ENCODE measurements around the gene ARPC1A. TPM values are rescaled to one million over a fixed set of nuclear protein-coding genes. Genes with fewer than 3 reads are reported as not detected.
A peak's percentile ranks its signal among the peaks of the same experiment; 100 is the strongest.
"Not testable (repeated sequence)": the region's sequence is repeated elsewhere in the genome, so short reads cannot be mapped to it uniquely, and the experiment has no call there.

Gene ARPC1A
- total and polyA plus RNA-seq, 2 donors from 2014 or later: 117 to 119 TPM

DNA sequence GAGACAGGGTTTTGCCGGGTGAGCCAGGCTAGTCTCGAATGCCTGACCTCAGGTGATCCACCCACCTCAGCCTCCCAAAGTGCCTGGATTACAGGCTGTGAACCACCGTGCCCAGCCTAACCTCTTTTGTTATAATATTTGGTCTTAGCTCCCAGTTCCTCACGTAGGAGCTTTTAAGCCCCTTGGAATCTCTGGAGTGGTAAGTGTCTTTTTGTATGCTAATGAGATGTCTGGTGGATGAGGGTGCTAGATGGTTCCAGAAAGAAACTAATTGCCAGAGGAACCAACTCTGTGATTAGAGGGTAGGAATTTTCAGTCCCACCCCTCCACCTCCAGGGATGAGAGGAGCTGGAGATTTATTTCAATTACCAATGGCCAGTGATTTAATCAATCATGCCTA is 5.3 kb upstream of the ARPC1A start:
- TF ChIP-seq, protein P1, sequence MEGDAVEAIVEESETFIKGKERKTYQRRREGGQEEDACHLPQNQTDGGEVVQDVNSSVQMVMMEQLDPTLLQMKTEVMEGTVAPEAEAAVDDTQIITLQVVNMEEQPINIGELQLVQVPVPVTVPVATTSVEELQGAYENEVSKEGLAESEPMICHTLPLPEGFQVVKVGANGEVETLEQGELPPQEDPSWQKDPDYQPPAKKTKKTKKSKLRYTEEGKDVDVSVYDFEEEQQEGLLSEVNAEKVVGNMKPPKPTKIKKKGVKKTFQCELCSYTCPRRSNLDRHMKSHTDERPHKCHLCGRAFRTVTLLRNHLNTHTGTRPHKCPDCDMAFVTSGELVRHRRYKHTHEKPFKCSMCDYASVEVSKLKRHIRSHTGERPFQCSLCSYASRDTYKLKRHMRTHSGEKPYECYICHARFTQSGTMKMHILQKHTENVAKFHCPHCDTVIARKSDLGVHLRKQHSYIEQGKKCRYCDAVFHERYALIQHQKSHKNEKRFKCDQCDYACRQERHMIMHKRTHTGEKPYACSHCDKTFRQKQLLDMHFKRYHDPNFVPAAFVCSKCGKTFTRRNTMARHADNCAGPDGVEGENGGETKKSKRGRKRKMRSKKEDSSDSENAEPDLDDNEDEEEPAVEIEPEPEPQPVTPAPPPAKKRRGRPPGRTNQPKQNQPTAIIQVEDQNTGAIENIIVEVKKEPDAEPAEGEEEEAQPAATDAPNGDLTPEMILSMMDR (IDR thresholded peaks at IDR 0.05; ENCODE audit: borderline replicate concordance, extremely low read depth, insufficient read depth): no peak
- Histone ChIP-seq H3K4me3 (ENCODE audit: low read length in 3 of 3) (no peak overlapping the region), H3K36me3 (ENCODE audit: control insufficient read depth in 2 of 3, insufficient read depth in 3 of 3, low read length in 3 of 3) (no peaks in the 10 kb centered on the region), H3K27me3 (ENCODE audit: control insufficient read depth, insufficient read depth, low read length) (no peaks in the 10 kb centered on the region), H3K27ac (ENCODE audit: low read depth in 2 of 2, low read length in 2 of 2) (no peak overlapping the region), H3K4me1 (ENCODE audit: control insufficient read depth in 2 of 3, insufficient read depth in 2 of 3, low read depth in 1 of 3, low read length in 3 of 3) (peaks cover 0 to 3% (median 0%) of the 10 kb centered on the region in 3 donors), H3K9me3 (ENCODE audit: control insufficient read depth in 2 of 3, insufficient read depth in 1 of 3, low read length in 3 of 3) (no peaks in the 10 kb centered on the region), H3K9ac (ENCODE audit: low read length in 3 of 3) (no peak overlapping the region)
- intact Hi-C loops (cut with DNase I): no loop called here
- FAIRE-seq (no peak), DNase-seq (no peak)

DNA sequence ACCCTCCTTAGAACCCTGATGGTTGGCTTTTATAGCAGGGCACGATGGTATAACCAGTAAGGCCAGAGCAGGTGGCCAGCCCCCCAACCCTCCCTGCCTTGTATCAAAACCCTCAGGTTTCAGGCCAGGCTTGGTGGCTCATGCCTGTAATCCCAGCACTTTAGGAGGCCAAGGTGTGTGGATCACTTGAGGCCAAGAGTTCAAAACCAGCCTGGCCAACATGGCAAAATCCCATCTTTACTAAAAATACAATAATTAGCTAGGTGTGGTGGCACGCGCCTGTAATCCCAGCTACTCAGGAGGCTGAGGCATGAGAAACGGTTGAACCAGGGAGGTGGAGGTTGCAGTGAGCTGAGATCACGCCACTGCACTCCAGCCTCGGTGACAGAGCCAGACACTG is 3.0 kb upstream of the ARPC1A start:
- H3K4me1 ChIP-seq (ENCODE audit: control insufficient read depth in 2 of 3, insufficient read depth in 2 of 3, low read depth in 1 of 3, low read length in 3 of 3): peaks cover 0 to 12% (median 0%) of the 10 kb centered on the region in 3 donors
- FAIRE-seq; H3K27me3 ChIP-seq (ENCODE audit: control insufficient read depth, insufficient read depth, low read length); H3K9me3 ChIP-seq (ENCODE audit: control insufficient read depth in 2 of 3, insufficient read depth in 1 of 3, low read length in 3 of 3); H3K4me3 ChIP-seq (ENCODE audit: low read length in 3 of 3); H3K27ac ChIP-seq (ENCODE audit: low read depth in 2 of 2, low read length in 2 of 2); H3K9ac ChIP-seq (ENCODE audit: low read length in 3 of 3); intact Hi-C loops (cut with DNase I); DNase-seq; H3K36me3 ChIP-seq (ENCODE audit: control insufficient read depth in 2 of 3, insufficient read depth in 3 of 3, low read length in 3 of 3): not testable (repeated sequence)

DNA sequence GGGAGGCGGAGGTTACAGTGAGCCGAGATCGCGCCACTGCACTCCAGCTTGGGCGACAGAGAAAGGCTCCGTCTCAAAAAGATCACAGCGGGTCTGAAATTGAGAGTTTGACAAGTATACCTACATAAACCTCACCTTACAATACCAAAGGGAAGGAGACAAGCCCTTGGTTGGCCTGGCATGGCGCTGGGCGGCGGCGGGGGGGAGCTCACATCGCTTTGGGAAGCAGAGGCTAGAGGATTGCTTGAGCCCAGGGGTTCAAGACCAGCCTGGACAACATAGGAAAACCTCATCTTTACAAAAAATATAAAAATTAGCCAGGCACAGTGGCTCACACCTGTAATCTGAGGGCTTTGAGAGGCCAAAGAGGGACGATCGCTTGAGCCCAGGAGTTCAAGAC is 1.1 kb upstream of the ARPC1A start:
- intact Hi-C loops (cut with DNase I): no loop called here
- FAIRE-seq (no peak), DNase-seq (no peak)
- no peaks in the 10 kb centered on the region for H3K27me3 ChIP-seq (ENCODE audit: control insufficient read depth, insufficient read depth, low read length)
- H3K27ac ChIP-seq (ENCODE audit: low read depth in 2 of 2, low read length in 2 of 2): no peak overlapping the region
- H3K4me1 ChIP-seq (ENCODE audit: control insufficient read depth in 2 of 3, insufficient read depth in 2 of 3, low read depth in 1 of 3, low read length in 3 of 3): peaks cover 0 to 13% (median 0%) of the 10 kb centered on the region in 3 donors
- no peaks in the 10 kb centered on the region for H3K36me3 ChIP-seq (ENCODE audit: control insufficient read depth in 2 of 3, insufficient read depth in 3 of 3, low read length in 3 of 3)
- H3K4me3 ChIP-seq (ENCODE audit: low read length in 3 of 3): peak overlapping the region in 1 of 3 donors; percentile 99
- no peak overlapping the region for H3K9ac ChIP-seq (ENCODE audit: low read length in 3 of 3)
- TF ChIP-seq, protein P1 (IDR thresholded peaks at IDR 0.05; ENCODE audit: borderline replicate concordance, extremely low read depth, insufficient read depth): no peak
- no peaks in the 10 kb centered on the region for H3K9me3 ChIP-seq (ENCODE audit: control insufficient read depth in 2 of 3, insufficient read depth in 1 of 3, low read length in 3 of 3)

DNA sequence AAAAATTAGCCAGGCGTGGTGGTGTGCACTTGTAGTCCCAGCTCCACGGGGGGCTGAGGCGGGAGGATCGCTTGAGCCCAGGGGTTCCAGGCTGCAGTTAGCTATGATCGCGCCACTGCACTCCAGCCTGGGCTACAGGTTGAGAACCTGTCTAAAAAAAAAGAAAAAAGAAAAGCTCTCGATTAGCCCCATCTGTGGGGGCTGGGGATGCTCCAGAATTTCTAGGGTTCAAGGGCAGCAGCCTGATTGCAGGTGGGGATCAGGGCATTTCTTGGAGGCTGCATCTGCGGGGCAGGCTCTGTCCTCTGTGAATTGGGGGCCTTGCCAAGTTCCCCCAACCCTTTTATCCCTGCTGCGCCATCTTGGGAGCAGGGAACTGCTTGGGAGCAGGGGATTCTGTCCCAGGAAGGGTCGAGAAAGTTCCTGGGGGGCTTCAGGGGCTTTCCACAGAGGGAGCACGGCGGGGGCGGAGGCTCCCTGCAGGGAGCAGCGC is 651 bp upstream of the ARPC1A start:
- peak overlapping the region; percentile 24 to 98 (median 90) for H3K9ac ChIP-seq (ENCODE audit: low read length in 3 of 3)
- FAIRE-seq: no peak
- H3K4me3 ChIP-seq (ENCODE audit: low read length in 3 of 3): peak overlapping the region; percentile 73 to 99 (median 87)
- H3K27me3 ChIP-seq (ENCODE audit: control insufficient read depth, insufficient read depth, low read length): no peaks in the 10 kb centered on the region
- H3K4me1 ChIP-seq (ENCODE audit: control insufficient read depth in 2 of 3, insufficient read depth in 2 of 3, low read depth in 1 of 3, low read length in 3 of 3): peaks cover 0 to 13% (median 0%) of the 10 kb centered on the region in 3 donors
- no peaks in the 10 kb centered on the region for H3K9me3 ChIP-seq (ENCODE audit: control insufficient read depth in 2 of 3, insufficient read depth in 1 of 3, low read length in 3 of 3)
- intact Hi-C loops (cut with DNase I): no loop called here
- no peaks in the 10 kb centered on the region for H3K36me3 ChIP-seq (ENCODE audit: control insufficient read depth in 2 of 3, insufficient read depth in 3 of 3, low read length in 3 of 3)
- peak in 2 of 5 donors; percentile 44 to 65 for DNase-seq
- H3K27ac ChIP-seq (ENCODE audit: low read depth in 2 of 2, low read length in 2 of 2): peak overlapping the region in 1 of 2 donors; percentile 75
- TF ChIP-seq, protein P1 (IDR thresholded peaks at IDR 0.05; ENCODE audit: borderline replicate concordance, extremely low read depth, insufficient read depth): no peak

All from kidney (tissue), 14 donors.